ENCODE results near the gene OSBPL9.

DNA sequence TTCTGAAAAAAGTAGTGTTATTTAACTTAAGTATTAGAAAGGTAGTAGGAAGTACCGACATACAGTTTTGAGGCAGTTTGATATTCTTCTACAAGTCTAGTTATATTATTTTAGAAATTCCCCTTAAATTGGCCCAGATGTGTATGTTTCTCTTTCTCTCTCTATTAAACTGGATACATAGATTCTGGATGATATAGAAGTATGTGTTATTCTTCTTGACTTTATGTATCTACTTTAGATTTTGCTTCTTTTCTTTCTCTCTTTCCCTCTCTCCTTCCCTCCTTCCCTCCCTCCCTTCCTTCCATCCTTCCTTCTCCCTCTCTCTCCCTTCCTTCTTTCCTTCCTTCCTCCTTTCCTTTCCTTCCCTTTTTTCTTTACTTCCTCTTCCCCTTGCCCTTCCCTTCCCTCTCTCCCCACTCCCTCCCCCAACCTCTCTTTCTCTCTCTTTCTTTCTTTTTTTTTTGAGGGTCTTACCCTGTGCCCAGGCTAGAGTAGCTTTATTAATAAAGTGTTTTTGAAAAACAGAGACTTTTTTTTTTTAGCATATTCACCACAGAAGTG is 124.3 kb downstream of the OSBPL9 start:
- TF ChIP-seq, protein P1, sequence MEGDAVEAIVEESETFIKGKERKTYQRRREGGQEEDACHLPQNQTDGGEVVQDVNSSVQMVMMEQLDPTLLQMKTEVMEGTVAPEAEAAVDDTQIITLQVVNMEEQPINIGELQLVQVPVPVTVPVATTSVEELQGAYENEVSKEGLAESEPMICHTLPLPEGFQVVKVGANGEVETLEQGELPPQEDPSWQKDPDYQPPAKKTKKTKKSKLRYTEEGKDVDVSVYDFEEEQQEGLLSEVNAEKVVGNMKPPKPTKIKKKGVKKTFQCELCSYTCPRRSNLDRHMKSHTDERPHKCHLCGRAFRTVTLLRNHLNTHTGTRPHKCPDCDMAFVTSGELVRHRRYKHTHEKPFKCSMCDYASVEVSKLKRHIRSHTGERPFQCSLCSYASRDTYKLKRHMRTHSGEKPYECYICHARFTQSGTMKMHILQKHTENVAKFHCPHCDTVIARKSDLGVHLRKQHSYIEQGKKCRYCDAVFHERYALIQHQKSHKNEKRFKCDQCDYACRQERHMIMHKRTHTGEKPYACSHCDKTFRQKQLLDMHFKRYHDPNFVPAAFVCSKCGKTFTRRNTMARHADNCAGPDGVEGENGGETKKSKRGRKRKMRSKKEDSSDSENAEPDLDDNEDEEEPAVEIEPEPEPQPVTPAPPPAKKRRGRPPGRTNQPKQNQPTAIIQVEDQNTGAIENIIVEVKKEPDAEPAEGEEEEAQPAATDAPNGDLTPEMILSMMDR (IDR thresholded peaks at IDR 0.05), result no peak
- no peak for TF ChIP-seq POLR2A (IDR thresholded peaks at IDR 0.05)
